K562 (cell line): Measurements from ENCODE around the gene ADPGK. TPM values are rescaled to one million over a fixed set of nuclear protein-coding genes. Genes with fewer than 3 reads are reported as not detected.

Source experiments
- ATAC-seq: fragments of 200-7000 bp; cut with Tn5 transposase; 3 replicates; pipeline ENCODE4 v1.9.1; 2020; ENCODE audit warnings: moderate library complexity
- BruUV-seq: library from RNA; stranded (reverse); fragments of 400-500 nt; replicated peaks from 2 replicates; lab custom pipeline; 2021; lab: Mats Ljungman, UMichigan
- CTCF ChIA-PET: fragments of 300-600 bp; formaldehyde crosslinking; extraction: SDS; loops from one replicate; lab custom pipeline; 2021; ENCODE audit warnings: low intra/inter-chr PET ratio; lab: Yijun Ruan, JAX
- POLR2A ChIA-PET: fragments of 300-600, 350-650 bp; sonication (Branson Sonifier 250); formaldehyde crosslinking; extraction: SDS; loops from one replicate; lab custom pipeline; 2021; ENCODE audit warnings: antibody characterized with exemption, inconsistent platforms; lab: Yijun Ruan, JAX
- DNase-seq, 4 experiments: peaks; one replicate each; pipeline versions ENCODE4 v3.0.0 to v3.0.0-alpha.2; 2011 to 2018; ENCODE audit warnings: low spot score in 3 of 4, mixed read lengths in 3 of 4; ENCODE audit errors: extremely low read depth in 1 of 4
- FAIRE-seq: peaks from 2 replicates; lab custom pipeline; 2011; peaks lifted over from hg19 to GRCh38; lab: Jason Lieb, UNC
- H2AFZ ChIP-seq: 2 replicates; pipeline ENCODE4 v1.6.0; 2011; ENCODE audit warnings: low read depth, low read length, control low read depth, inconsistent platforms
- H3K27ac ChIP-seq: fragments of 200-600 bp; 3 replicates; pipeline ENCODE4 v1.8.0; 2011; ENCODE audit warnings: low read depth, mild to moderate bottlenecking, control low read depth, inconsistent platforms, low read length, moderate library complexity, mixed read lengths; ENCODE audit errors: extremely low read depth
- H3K27me3 ChIP-seq, 2 experiments: fragments of 300-600 bp in 1 of 2; 2 replicates in 1 of 2; 3 replicates in 1 of 2; pipeline versions ENCODE4 v1.6.0 to v1.8.0; 2011; ENCODE audit warnings: inconsistent platforms in 2 of 2, low read length in 2 of 2, mild to moderate bottlenecking in 1 of 2, mixed read lengths in 1 of 2, moderate library complexity in 1 of 2; ENCODE audit not compliant: control insufficient read depth in 2 of 2, insufficient read depth in 2 of 2
- H3K36me3 ChIP-seq: fragments of 300-600 bp; 3 replicates; pipeline ENCODE4 v1.8.0; 2011; ENCODE audit warnings: mild to moderate bottlenecking, low read length, inconsistent platforms; ENCODE audit not compliant: control insufficient read depth, insufficient read depth
- H3K4me1 ChIP-seq, 2 experiments: fragments of 200-600 bp in 1 of 2; replicated peaks in 1 of 2; 2 replicates in 1 of 2; 3 replicates in 1 of 2; pipeline versions ENCODE4 v1.5.1 to v1.8.0; 2011; ENCODE audit warnings: inconsistent platforms in 2 of 2, low read length in 2 of 2, mild to moderate bottlenecking in 1 of 2, mixed read lengths in 1 of 2, moderate library complexity in 1 of 2; ENCODE audit not compliant: control insufficient read depth in 2 of 2, insufficient read depth in 2 of 2
- H3K4me2 ChIP-seq: 2 replicates; pipeline ENCODE4 v1.6.1; 2011; ENCODE audit warnings: low read length, control low read depth, inconsistent platforms, mixed read lengths; ENCODE audit not compliant: insufficient read depth
- H3K4me3 ChIP-seq: fragments of 200-600 bp; sonication (generic), shearing (Covaris generic); 2 replicates; pipeline ENCODE4 v1.5.1; 2016; ENCODE audit warnings: control low read depth, inconsistent platforms
- H3K79me2 ChIP-seq: fragments of 200-600 bp; 3 replicates; pipeline ENCODE4 v1.8.0; 2011; ENCODE audit warnings: low read length, inconsistent platforms; ENCODE audit not compliant: control insufficient read depth, insufficient read depth
- H3K9ac ChIP-seq, 2 experiments: 2 replicates each; pipeline versions ENCODE4 v1.6.0 to v1.6.1; 2011; ENCODE audit warnings: low read depth in 2 of 2, low read length in 2 of 2, control low read depth in 1 of 2, inconsistent platforms in 1 of 2, mild to moderate bottlenecking in 1 of 2, mixed read lengths in 1 of 2; ENCODE audit not compliant: insufficient read depth in 1 of 2
- H3K9me1 ChIP-seq: one replicate; pipeline ENCODE4 v1.6.0; 2011; ENCODE audit warnings: inconsistent platforms, mild to moderate bottlenecking, low read length, moderate library complexity; ENCODE audit not compliant: control insufficient read depth, insufficient read depth
- H3K9me3 ChIP-seq: replicated peaks from 2 replicates; pipeline ENCODE4 v1.5.1; 2011; ENCODE audit warnings: low read depth, low read length, inconsistent platforms; ENCODE audit not compliant: control insufficient read depth, insufficient read depth
- H4K20me1 ChIP-seq: replicated peaks from 2 replicates; pipeline ENCODE4 v1.6.1; 2011; ENCODE audit warnings: low read length, inconsistent platforms, mixed read lengths; ENCODE audit not compliant: control insufficient read depth, insufficient read depth
- ARID1B ChIP-seq: fragments of 450-650 bp; IDR thresholded peaks from 2 replicates; pipeline ENCODE4 v1.6.1; 2016; ENCODE audit warnings: antibody characterized with exemption, mild to moderate bottlenecking, inconsistent platforms
- BRF2 ChIP-seq: IDR thresholded peaks from 3 replicates; pipeline ENCODE4 v1.6.1; 2011; ENCODE audit warnings: borderline replicate concordance, mild to moderate bottlenecking; ENCODE audit not compliant: insufficient read length, insufficient read depth
- CC2D1A ChIP-seq: fragments of 450-650 bp; IDR thresholded peaks from 2 replicates; pipeline ENCODE4 v1.6.1; 2017; ENCODE audit warnings: mild to moderate bottlenecking
- CREM ChIP-seq: IDR thresholded peaks from 2 replicates; pipeline ENCODE4 v1.6.1; 2014; ENCODE audit warnings: antibody characterized with exemption, low read depth
- DPF2 ChIP-seq: fragments of 450-650 bp; IDR thresholded peaks from 2 replicates; pipeline ENCODE4 v1.6.1; 2016
- FOXK2 ChIP-seq, 2 experiments: fragments of 450-650 bp; IDR thresholded peaks in 1 of 2; conservative IDR thresholded peaks in 1 of 2; 2 replicates each; pipeline ENCODE4 v1.6.1; 2016; ENCODE audit warnings: low read depth in 2 of 2, mild to moderate bottlenecking in 1 of 2
- HLTF ChIP-seq: fragments of 450-650 bp; IDR thresholded peaks from 2 replicates; pipeline ENCODE4 v1.6.1; 2016
- POLR2AphosphoS5 ChIP-seq: IDR thresholded peaks from 2 replicates; pipeline ENCODE4 v1.6.1; 2011; ENCODE audit warnings: mild to moderate bottlenecking, low read depth, low read length, moderate library complexity; ENCODE audit not compliant: control insufficient read depth, insufficient read depth
- RAD21 ChIP-seq, 2 experiments: fragments of 250-450 bp in 1 of 2; fragments of 450-650 bp in 1 of 2; sonication (Bioruptor Pico) in 1 of 2; formaldehyde crosslinking in 1 of 2; IDR thresholded peaks in 1 of 2; conservative IDR thresholded peaks in 1 of 2; 2 replicates each; pipeline versions ENCODE4 v1.4.0 to v1.8.0; 2020 to 2022; ENCODE audit warnings: mild to moderate bottlenecking in 2 of 2, moderate library complexity in 1 of 2
- REST ChIP-seq, 2 experiments: fragments of 450-650 bp; formaldehyde crosslinking in 1 of 2; IDR thresholded peaks; 2 replicates each; pipeline versions ENCODE4 v1.4.0 to v1.6.1; 2014 to 2020; ENCODE audit warnings: mild to moderate bottlenecking in 2 of 2, borderline replicate concordance in 1 of 2, low read depth in 1 of 2
- SREBF1 ChIP-seq: fragments of 150-350 bp; IDR thresholded peaks from 2 replicates; pipeline ENCODE4 v1.6.1; 2014; ENCODE audit warnings: antibody characterized with exemption, low read depth, low read length, borderline replicate concordance
- ZNF146 ChIP-seq: IDR thresholded peaks from one replicate; pipeline ENCODE4 v1.6.1; 2018; ENCODE audit warnings: missing compliant biosample characterization; ENCODE audit not compliant: unreplicated experiment
- ZNF586 ChIP-seq: fragments of 450-650 bp; formaldehyde crosslinking; conservative IDR thresholded peaks from 2 replicates; pipeline ENCODE4 v1.4.0; 2020; ENCODE audit warnings: mild to moderate bottlenecking, moderate library complexity
- WGBS: fragments of 100-300 bp; shearing (Covaris generic); methylation state at CpG from one replicate; pipeline ENCODE4 v1.1.6; 2016; ENCODE audit warnings: low coverage, mixed read lengths; ENCODE audit not compliant: insufficient coverage; ENCODE audit errors: missing lambda C conversion rate; 5-methylcytosine and 5-hydroxymethylcytosine counted together
- in situ Hi-C: fragments of 300-500 bp; cut with MboI; formaldehyde crosslinking; loops from 4 replicates; pipeline ENCODE4 v1.15.0; 2018; ENCODE audit warnings: inconsistent platforms, mixed read lengths
- intact Hi-C: fragments of 100-400 bp; cut with micrococcal nuclease; formaldehyde crosslinking; loops from 2 replicates; pipeline ENCODE4 v1.14.2; 2022
- polyA plus RNA-seq, 8 experiments: library from polyadenylated mRNA; depleted of rRNA in 4 of 8; stranded (reverse) in 5 of 8; unstranded in 3 of 8; fragments of >200 nt; fragmentation: Nextera tagmentation in 2 of 8; fragmentation: Illumina TruSeq in 1 of 8; extraction: Ambion mirVana in 2 of 8; extraction: Trizol in 1 of 8; gene quantifications; 2 replicates each; pipeline versions ENCODE4 v1.2.1 to v1.2.3, GENCODE V29; 2011 to 2014; ENCODE audit warnings: inconsistent platforms in 1 of 8, missing spikeins in 1 of 8
- total RNA-seq, 7 experiments: library from RNA; depleted of rRNA in 6 of 7; stranded (reverse); fragments of >200 nt in 6 of 7; fragmentation: Illumina TruSeq in 2 of 7; extraction: Trizol in 2 of 7; gene quantifications; 2 replicates each; pipeline versions ENCODE4 v1.2.1 to v1.2.3, GENCODE V29; 2011 to 2021; ENCODE audit warnings: low replicate concordance in 1 of 7

ADPGK gene
- total and polyA plus RNA-seq, 9 of the 15 experiments (the other 6 are each of a cell fraction or from before 2014, with no cell fraction given), result 13.4 to 97.4 (median 48.5) TPM

GRCh38 chr15:72722071-72722696, 61.4 kb downstream of the ADPGK start:
- DNase-seq (peak; percentile 21 to 73 (median 40)), FAIRE-seq (peak; percentile 94), ATAC-seq (peak; percentile 79)
- Histone ChIP-seq H3K9me1 (no peaks in the 10 kb centered on the region), H3K9ac (no peak overlapping the region), H3K79me2 (no peaks in the 10 kb centered on the region), H3K4me1 (no peaks in the 10 kb centered on the region), H3K36me3 (peaks cover 8% of the 10 kb centered on the region; the same call in 1 of the 3 replicates), H2AFZ (no peak overlapping the region), H3K27me3 (no peaks in the 10 kb centered on the region), H4K20me1 (no peaks in the 10 kb centered on the region), H3K27ac (no peak overlapping the region), H3K9me3 (no peaks in the 10 kb centered on the region), H3K4me3 (no peak overlapping the region), H3K4me2 (no peak overlapping the region)
- intact Hi-C loops, result loop anchor here (2.0 to 10.0 kb wide), 2 partner anchors 73 to 359 kb away; no protein-coding TSS in a partner anchor
- in situ Hi-C loops, result no loop called here
- ChIA-PET CTCF (interaction anchor here (0.9 kb wide), 1 partner anchor 359 kb away, joined by 4 read pairs; no protein-coding TSS in a partner anchor), POLR2A (interaction anchor here (0.7 to 1.4 kb wide), 2 partner anchors 14 to 521 kb away, joined by 3 to 7 read pairs; no protein-coding TSS in a partner anchor)
- no TSS peak for BruUV-seq
- WGBS, result 5% methylated on average over 3 of the region's 3 CpGs
- TF ChIP-seq SREBF1 (no peak), REST (IDR thresholded peaks at IDR 0.05; ENCODE audit: borderline replicate concordance) (peak; percentile 47; the same call in 1 of the 2 replicates), REST (CRISPR knock-in tag; IDR thresholded peaks at IDR 0.05; ENCODE audit: low read depth) (no peak), BRF2 (no peak), DPF2 (no peak), POLR2AphosphoS5 (no peak), ZNF146 (CRISPR knock-in tag) (no peak), ZNF586 (CRISPR knock-in tag) (no peak), HLTF (no peak), RAD21 (CRISPR knock-in tag; conservative IDR thresholded peaks at IDR 0.05 in 1 of 2, IDR thresholded peaks at IDR 0.05 in 1 of 2) (peak; percentile 43 to 70), ARID1B (no peak), CC2D1A (no peak), CREM (0 out of 2 replicates have a peak, but pooled peaks have one; percentile 13), FOXK2 (conservative IDR thresholded peaks at IDR 0.05 in 1 of 2, IDR thresholded peaks at IDR 0.05 in 1 of 2; ENCODE audit: low read depth in 2 of 2) (no peak)
